Hepatocyte (in vitro differentiated cells): ENCODE measurements around the gene WASF2. TPM values are rescaled to one million over a fixed set of nuclear protein-coding genes. Genes with fewer than 3 reads are reported as not detected.

Experiments used
- DNase-seq: peaks from one replicate; pipeline ENCODE4 v3.0.0-alpha.2; 2016; ENCODE audit warnings: low spot score
- H2AFZ ChIP-seq: fragments of 200-600 bp; sonication (generic); 2 replicates; pipeline ENCODE4 v1.6.0; 2016; ENCODE audit warnings: antibody characterized with exemption, mild to moderate bottlenecking
- H3K27ac ChIP-seq: fragments of 200-600 bp; sonication (generic); 2 replicates; pipeline ENCODE4 v1.5.1; 2016; ENCODE audit warnings: mild to moderate bottlenecking
- H3K27me3 ChIP-seq: fragments of 200-600 bp; sonication (generic); 2 replicates; pipeline ENCODE4 v1.6.1; 2016
- H3K36me3 ChIP-seq: fragments of 200-600 bp; sonication (generic); replicated peaks from 2 replicates; pipeline ENCODE4 v1.5.1; 2016; ENCODE audit warnings: low read depth; ENCODE audit not compliant: insufficient read depth
- H3K4me1 ChIP-seq: fragments of 200-600 bp; sonication (generic); 2 replicates; pipeline ENCODE4 v1.5.1; 2016; ENCODE audit warnings: mild to moderate bottlenecking, moderate library complexity; ENCODE audit not compliant: insufficient read depth
- H3K4me2 ChIP-seq: fragments of 200-600 bp; sonication (generic); 2 replicates; pipeline ENCODE4 v1.6.0; 2016
- H3K4me3 ChIP-seq: fragments of 200-600 bp; sonication (generic); 2 replicates; pipeline ENCODE4 v1.5.1; 2016; ENCODE audit warnings: mild to moderate bottlenecking
- H3K79me2 ChIP-seq: fragments of 200-600 bp; sonication (generic); 2 replicates; pipeline ENCODE4 v1.6.0; 2017; ENCODE audit warnings: mild to moderate bottlenecking
- H3K9me2 ChIP-seq: fragments of 200-600 bp; sonication (generic); replicated peaks from 2 replicates; pipeline ENCODE4 v1.6.0; 2017; ENCODE audit warnings: mild to moderate bottlenecking; ENCODE audit not compliant: insufficient read depth
- H3K9me3 ChIP-seq: fragments of 200-600 bp; sonication (generic); 2 replicates; pipeline ENCODE4 v1.5.1; 2016; ENCODE audit warnings: low read depth, mild to moderate bottlenecking
- H4K20me1 ChIP-seq: fragments of 200-600 bp; sonication (generic); 2 replicates; pipeline ENCODE4 v1.6.0; 2016; ENCODE audit warnings: mild to moderate bottlenecking; ENCODE audit not compliant: insufficient read depth, poor library complexity, severe bottlenecking
- CTCF ChIP-seq: fragments of 200-600 bp; sonication (generic); IDR thresholded peaks from 2 replicates; pipeline ENCODE4 v1.5.1; 2016; ENCODE audit warnings: antibody characterized with exemption, mild to moderate bottlenecking; ENCODE audit not compliant: poor library complexity
- EZH2 ChIP-seq: fragments of 200-600 bp; sonication (generic); IDR thresholded peaks from 2 replicates; pipeline ENCODE4 v1.6.1; 2016; ENCODE audit warnings: antibody characterized with exemption, mild to moderate bottlenecking, borderline replicate concordance
- EZH2phosphoT487 ChIP-seq: fragments of 200-600 bp; sonication (generic); IDR thresholded peaks from one replicate; pipeline ENCODE4 v1.6.1; 2018; ENCODE audit warnings: antibody characterized with exemption, mild to moderate bottlenecking, low read depth, moderate library complexity; ENCODE audit not compliant: unreplicated experiment, severe bottlenecking
- WGBS: methylation state at CpG from one replicate; pipeline ENCODE4 v1.1.6; 2016; ENCODE audit warnings: low lambda C conversion rate; ENCODE audit errors: missing lambda C conversion rate; 5-methylcytosine and 5-hydroxymethylcytosine counted together
- polyA plus RNA-seq: library from polyadenylated mRNA; unstranded; fragments of >200 nt; fragmentation: Nextera tagmentation; extraction: Ambion mirVana; gene quantifications from 2 replicates; pipeline ENCODE4 v1.2.1, GENCODE V29; 2016
- total RNA-seq: library from RNA; depleted of rRNA; stranded (reverse); fragments of >200 nt; gene quantifications from 2 replicates; pipeline ENCODE4 v1.2.3, GENCODE V29; 2014

WASF2 gene
- total and polyA plus RNA-seq, 2 experiments from 2014 or later, result 28.5 to 45.6 TPM

DNA sequence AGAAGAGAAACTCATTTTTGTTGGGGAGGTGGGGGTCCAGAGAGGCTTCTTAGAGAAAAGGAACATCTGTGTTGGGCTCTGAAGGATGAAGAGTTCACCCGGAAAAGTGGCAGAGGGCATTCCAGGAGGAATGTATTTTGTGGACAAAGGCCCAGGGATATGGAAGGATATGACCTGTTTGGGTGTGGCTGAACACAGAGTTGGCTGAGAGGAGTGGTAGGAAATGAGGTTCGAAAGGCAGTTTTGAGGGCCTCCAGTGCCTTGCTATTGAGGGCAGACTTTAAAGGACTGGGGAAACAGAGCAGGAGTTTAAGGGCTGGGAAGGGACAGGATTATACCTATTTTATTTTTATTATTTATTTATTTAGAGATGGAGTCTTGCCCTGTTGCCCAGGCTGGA lies 27.3 kb upstream of the WASF2 start:
- Histone ChIP-seq H3K79me2 (no peaks in the 10 kb centered on the region), H3K27ac (peak overlapping the region; percentile 99), H3K9me2 (no peaks in the 10 kb centered on the region), H3K27me3 (no peaks in the 10 kb centered on the region), H3K4me2 (no peak overlapping the region), H3K4me1 (peaks cover 50% of the 10 kb centered on the region), H3K36me3 (no peaks in the 10 kb centered on the region), H2AFZ (no peak overlapping the region), H4K20me1 (no peaks in the 10 kb centered on the region), H3K4me3 (no peak overlapping the region), H3K9me3 (no peaks in the 10 kb centered on the region)
- WGBS, result 70% methylated on average over 2 of the region's 2 CpGs
- no peak for DNase-seq
- TF ChIP-seq CTCF (no peak), EZH2phosphoT487 (no peak), EZH2 (no peak)

GRCh38 chr1:27515626-27516025 lies 25.7 kb upstream of the WASF2 start:
- Histone ChIP-seq H3K4me3 (no peak overlapping the region), H3K79me2 (no peaks in the 10 kb centered on the region), H3K4me1 (peaks cover 33% of the 10 kb centered on the region), H2AFZ (no peak overlapping the region), H3K9me3 (no peaks in the 10 kb centered on the region), H3K9me2 (no peaks in the 10 kb centered on the region), H3K27me3 (no peaks in the 10 kb centered on the region), H4K20me1 (no peaks in the 10 kb centered on the region), H3K27ac (no peak overlapping the region), H3K36me3 (no peaks in the 10 kb centered on the region), H3K4me2 (no peak overlapping the region)
- no peak for DNase-seq
- TF ChIP-seq CTCF (no peak), EZH2phosphoT487 (no peak), EZH2 (no peak)
- 75% methylated on average over 3 of the region's 3 CpGs for WGBS

- Histone ChIP-seq H3K79me2 (no peaks in the 10 kb centered on the region), H2AFZ (no peak overlapping the region), H3K4me1 (peaks cover 23% of the 10 kb centered on the region), H3K27me3 (no peaks in the 10 kb centered on the region), H3K9me2 (no peaks in the 10 kb centered on the region), H3K4me2 (no peak overlapping the region), H3K36me3 (no peaks in the 10 kb centered on the region), H3K9me3 (no peaks in the 10 kb centered on the region), H4K20me1 (no peaks in the 10 kb centered on the region), H3K4me3 (no peak overlapping the region), H3K27ac (no peak overlapping the region)
- WGBS, result 71% methylated on average over 4 of the region's 7 CpGs
- DNase-seq, result no peak
- no peak for TF ChIP-seq EZH2
- no peak for TF ChIP-seq EZH2phosphoT487
- TF ChIP-seq CTCF, result no peak
These were observed 24.0 kb upstream of the WASF2 start for GRCh38 chr1:27513958-27514357.

- H4K20me1 ChIP-seq, result no peaks in the 10 kb centered on the region
- H3K4me3 ChIP-seq, result no peak overlapping the region
- H3K79me2 ChIP-seq, result no peaks in the 10 kb centered on the region
- WGBS, result 83% methylated on average over 5 of the region's 5 CpGs
- no peaks in the 10 kb centered on the region for H3K36me3 ChIP-seq
- no peaks in the 10 kb centered on the region for H3K9me2 ChIP-seq
- no peak overlapping the region for H3K27ac ChIP-seq
- no peak for DNase-seq
- H2AFZ ChIP-seq, result no peak overlapping the region
- H3K4me2 ChIP-seq, result no peak overlapping the region
- no peaks in the 10 kb centered on the region for H3K27me3 ChIP-seq
- H3K4me1 ChIP-seq, result peaks cover 19% of the 10 kb centered on the region
- TF ChIP-seq EZH2phosphoT487 (no peak), CTCF (no peak), EZH2 (no peak)
- H3K9me3 ChIP-seq, result no peaks in the 10 kb centered on the region
These were observed 23.6 kb upstream of the WASF2 start for GRCh38 chr1:27513528-27513927.
